ENCODE results near the gene OR52E1.

OR52E1 gene

GRCh38 chr11:5069272-5069671 is at the start of gene OR52E1:
Gene OR52E1 (plus strand): TSS chr11:5069572.
- Histone ChIP-seq H3K9ac (ENCODE audit: low read length) (no peak within 1 kb of the TSS), H3K9me3 (ENCODE audit: insufficient read depth, low read length) (no peaks in the 10 kb centered on the region), H3K36me3 (ENCODE audit: low read length) (no peaks in the 10 kb centered on the region), H3K79me2 (ENCODE audit: insufficient read depth, low read length) (no peaks in the 10 kb centered on the region), H3K27ac (ENCODE audit: low read depth, low read length) (no peak within 1 kb of the TSS), H3F3A (ENCODE audit: insufficient read depth) (no peaks in the 10 kb centered on the region), H4K20me1 (ENCODE audit: low read depth, low read length) (no peaks in the 10 kb centered on the region), H3K4me3 (ENCODE audit: insufficient read depth, low read length, poor library complexity, severe bottlenecking) (no peak within 1 kb of the TSS), H3K4me2 (ENCODE audit: low read depth, low read length, poor library complexity, severe bottlenecking) (no peak within 1 kb of the TSS), H3K9me2 (replicated peaks; ENCODE audit: insufficient read depth, low read length) (no peaks in the 10 kb centered on the region), H3K27me3 (ENCODE audit: low read length) (no peaks in the 10 kb centered on the region), H2AFZ (ENCODE audit: low read depth, low read length, severe bottlenecking) (no peak within 1 kb of the TSS)
- TF ChIP-seq CTCF (IDR thresholded peaks at IDR 0.05; ENCODE audit: insufficient read depth, low read length, poor library complexity, severe bottlenecking) (no peak), EZH2phosphoT487 (conservative IDR thresholded peaks at IDR 0.05; ENCODE audit: low read length) (no peak)

GRCh38 chr11:5021996-5022395 is 47.4 kb upstream of the OR52E1 start:
- H3K27me3 ChIP-seq (ENCODE audit: low read length), result no peaks in the 10 kb centered on the region
- no peak overlapping the region for H3K4me2 ChIP-seq (ENCODE audit: low read depth, low read length, poor library complexity, severe bottlenecking)
- no peak overlapping the region for H2AFZ ChIP-seq (ENCODE audit: low read depth, low read length, severe bottlenecking)
- no peaks in the 10 kb centered on the region for H4K20me1 ChIP-seq (ENCODE audit: low read depth, low read length)
- no peaks in the 10 kb centered on the region for H3K79me2 ChIP-seq (ENCODE audit: insufficient read depth, low read length)
- no peak overlapping the region for H3K9ac ChIP-seq (ENCODE audit: low read length)
- no peaks in the 10 kb centered on the region for H3K36me3 ChIP-seq (ENCODE audit: low read length)
- H3K4me3 ChIP-seq (ENCODE audit: insufficient read depth, low read length, poor library complexity, severe bottlenecking), result no peak overlapping the region
- TF ChIP-seq CTCF (IDR thresholded peaks at IDR 0.05; ENCODE audit: insufficient read depth, low read length, poor library complexity, severe bottlenecking) (no peak), EZH2phosphoT487 (conservative IDR thresholded peaks at IDR 0.05; ENCODE audit: low read length) (no peak)
- 0 out of 2 replicates have a peak, but pooled peaks cover 3% of the 10 kb centered on the region for H3K9me2 ChIP-seq (replicated peaks; ENCODE audit: insufficient read depth, low read length)
- H3K27ac ChIP-seq (ENCODE audit: low read depth, low read length), result no peak overlapping the region
- H3F3A ChIP-seq (ENCODE audit: insufficient read depth), result no peaks in the 10 kb centered on the region
- H3K9me3 ChIP-seq (ENCODE audit: insufficient read depth, low read length), result no peaks in the 10 kb centered on the region

GRCh38 chr11:5036669-5037068 is 32.7 kb upstream of the OR52E1 start:
- Histone ChIP-seq H4K20me1 (ENCODE audit: low read depth, low read length) (no peaks in the 10 kb centered on the region), H3K79me2 (ENCODE audit: insufficient read depth, low read length) (no peaks in the 10 kb centered on the region), H3K9ac (ENCODE audit: low read length) (no peak overlapping the region), H3K9me2 (replicated peaks; ENCODE audit: insufficient read depth, low read length) (no peaks in the 10 kb centered on the region), H3K4me3 (ENCODE audit: insufficient read depth, low read length, poor library complexity, severe bottlenecking) (no peak overlapping the region), H3K27me3 (ENCODE audit: low read length) (no peaks in the 10 kb centered on the region), H3K4me2 (ENCODE audit: low read depth, low read length, poor library complexity, severe bottlenecking) (no peak overlapping the region), H2AFZ (ENCODE audit: low read depth, low read length, severe bottlenecking) (no peak overlapping the region), H3K27ac (ENCODE audit: low read depth, low read length) (no peak overlapping the region), H3K36me3 (ENCODE audit: low read length) (no peaks in the 10 kb centered on the region), H3K9me3 (ENCODE audit: insufficient read depth, low read length) (no peaks in the 10 kb centered on the region), H3F3A (ENCODE audit: insufficient read depth) (no peaks in the 10 kb centered on the region)
- no peak for TF ChIP-seq EZH2phosphoT487 (conservative IDR thresholded peaks at IDR 0.05; ENCODE audit: low read length)
- no peak for TF ChIP-seq CTCF (IDR thresholded peaks at IDR 0.05; ENCODE audit: insufficient read depth, low read length, poor library complexity, severe bottlenecking)
